ENCODE data around the gene TCF4.

GRCh38 chr18:55555395-55556027, 32.5 kb downstream of the TCF4 start:
- no peak for TF ChIP-seq REST (IDR thresholded peaks at IDR 0.05; ENCODE audit: insufficient read depth in 1 of 2, low read depth in 2 of 2, low read length in 1 of 2)
- TF ChIP-seq, protein P1, sequence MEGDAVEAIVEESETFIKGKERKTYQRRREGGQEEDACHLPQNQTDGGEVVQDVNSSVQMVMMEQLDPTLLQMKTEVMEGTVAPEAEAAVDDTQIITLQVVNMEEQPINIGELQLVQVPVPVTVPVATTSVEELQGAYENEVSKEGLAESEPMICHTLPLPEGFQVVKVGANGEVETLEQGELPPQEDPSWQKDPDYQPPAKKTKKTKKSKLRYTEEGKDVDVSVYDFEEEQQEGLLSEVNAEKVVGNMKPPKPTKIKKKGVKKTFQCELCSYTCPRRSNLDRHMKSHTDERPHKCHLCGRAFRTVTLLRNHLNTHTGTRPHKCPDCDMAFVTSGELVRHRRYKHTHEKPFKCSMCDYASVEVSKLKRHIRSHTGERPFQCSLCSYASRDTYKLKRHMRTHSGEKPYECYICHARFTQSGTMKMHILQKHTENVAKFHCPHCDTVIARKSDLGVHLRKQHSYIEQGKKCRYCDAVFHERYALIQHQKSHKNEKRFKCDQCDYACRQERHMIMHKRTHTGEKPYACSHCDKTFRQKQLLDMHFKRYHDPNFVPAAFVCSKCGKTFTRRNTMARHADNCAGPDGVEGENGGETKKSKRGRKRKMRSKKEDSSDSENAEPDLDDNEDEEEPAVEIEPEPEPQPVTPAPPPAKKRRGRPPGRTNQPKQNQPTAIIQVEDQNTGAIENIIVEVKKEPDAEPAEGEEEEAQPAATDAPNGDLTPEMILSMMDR (IDR thresholded peaks at IDR 0.05), result no peak
- no peak for TF ChIP-seq TCF7L2 (IDR thresholded peaks at IDR 0.05; ENCODE audit: low read depth, low read length)

Data from Panc1 (cell line).